OCI-LY3 (cell line): ENCODE measurements around the gene ACVR1.

ENCODE experiments used
- H2AFZ ChIP-seq: fragments of 200-600, 300-600 bp; shearing (Covaris generic); 2 replicates; pipeline ENCODE4 v1.6.0; 2014; ENCODE audit warnings: antibody characterized with exemption, low read depth, low read length
- H3K27ac ChIP-seq: fragments of 200-600, 300-600 bp; sonication (generic); 2 replicates; pipeline ENCODE4 v1.5.1; 2014; ENCODE audit warnings: mild to moderate bottlenecking, low read length, moderate library complexity, mixed read lengths
- H3K27me3 ChIP-seq: fragments of 200-600, 300-600 bp; sonication (generic); 2 replicates; pipeline ENCODE4 v1.6.1; 2014; ENCODE audit warnings: low read depth, low read length, mixed read lengths
- H3K36me3 ChIP-seq: fragments of 200-600, 300-600 bp; sonication (generic); replicated peaks from 2 replicates; pipeline ENCODE3; 2014; ENCODE audit warnings: low read depth, low read length, mixed read lengths
- H3K4me1 ChIP-seq: fragments of 300-600, 200-600 bp; sonication (generic); 2 replicates; pipeline ENCODE4 v1.6.1; 2014; ENCODE audit warnings: low read length, mixed read lengths
- H3K4me2 ChIP-seq: fragments of 200-600, 300-600 bp; sonication (generic); 2 replicates; pipeline ENCODE4 v1.6.1; 2014; ENCODE audit warnings: low read length, mixed read lengths
- H3K4me3 ChIP-seq: fragments of 300-600, 200-600 bp; sonication (generic); 2 replicates; pipeline ENCODE4 v1.5.1; 2014; ENCODE audit warnings: antibody characterized with exemption, mild to moderate bottlenecking, low read length, moderate library complexity
- H3K79me2 ChIP-seq: fragments of 300-600, 200-600 bp; shearing (Covaris generic); 2 replicates; pipeline ENCODE4 v1.6.1; 2014; ENCODE audit warnings: mild to moderate bottlenecking, low read length, mixed read lengths
- H3K9ac ChIP-seq: fragments of 300-600, 200-600 bp; shearing (Covaris generic); 2 replicates; pipeline ENCODE4 v1.6.0; 2014; ENCODE audit warnings: mild to moderate bottlenecking, low read length, moderate library complexity
- H3K9me3 ChIP-seq: fragments of 200-600, 300-600 bp; shearing (Covaris generic); 2 replicates; pipeline ENCODE4 v1.6.1; 2014; ENCODE audit warnings: low read length, mixed read lengths; ENCODE audit not compliant: insufficient read depth
- H4K20me1 ChIP-seq: fragments of 200-600, 300-600 bp; sonication (generic); 2 replicates; pipeline ENCODE4 v1.6.1; 2016; ENCODE audit warnings: low read length, mixed read lengths; ENCODE audit not compliant: insufficient read depth
- CTCF ChIP-seq: fragments of 200-600, 300-600 bp; sonication (generic); IDR thresholded peaks from 2 replicates; pipeline ENCODE4 v1.5.1; 2014; ENCODE audit warnings: antibody characterized with exemption, low read length, low read depth
- EZH2phosphoT487 ChIP-seq: fragments of 200-600 bp; shearing (Covaris generic); IDR thresholded peaks from 2 replicates; pipeline ENCODE4 v1.6.1; 2018; ENCODE audit warnings: antibody characterized with exemption, mixed run types, low read depth

ACVR1 gene

GRCh38 chr2:157836531-157836930 lies 39.6 kb downstream of the ACVR1 start:
- Histone ChIP-seq H2AFZ (no peak overlapping the region), H3K4me1 (0 out of 2 replicates have a peak, but pooled peaks cover 3% of the 10 kb centered on the region), H3K9ac (no peak overlapping the region), H3K36me3 (no peaks in the 10 kb centered on the region), H3K4me3 (no peak overlapping the region), H3K4me2 (no peak overlapping the region), H3K27me3 (no peaks in the 10 kb centered on the region), H4K20me1 (no peaks in the 10 kb centered on the region), H3K9me3 (no peaks in the 10 kb centered on the region), H3K79me2 (no peaks in the 10 kb centered on the region), H3K27ac (no peak overlapping the region)
- TF ChIP-seq CTCF (no peak), EZH2phosphoT487 (no peak)

GRCh38 chr2:157835425-157835824 lies 40.7 kb downstream of the ACVR1 start:
- H3K27ac ChIP-seq: no peak overlapping the region
- H3K4me1 ChIP-seq: 0 out of 2 replicates have a peak, but pooled peaks cover 1% of the 10 kb centered on the region

GRCh38 chr2:157835006-157835405 lies 41.1 kb downstream of the ACVR1 start:
- H2AFZ ChIP-seq: no peak overlapping the region
- no peak overlapping the region for H3K9ac ChIP-seq
- H3K79me2 ChIP-seq: no peaks in the 10 kb centered on the region
- H4K20me1 ChIP-seq: no peaks in the 10 kb centered on the region
- no peak overlapping the region for H3K4me3 ChIP-seq
- H3K4me1 ChIP-seq: no peaks in the 10 kb centered on the region
- no peaks in the 10 kb centered on the region for H3K9me3 ChIP-seq
- H3K27me3 ChIP-seq: no peaks in the 10 kb centered on the region
- no peak for TF ChIP-seq EZH2phosphoT487
- no peak for TF ChIP-seq CTCF
- no peak overlapping the region for H3K27ac ChIP-seq
- H3K4me2 ChIP-seq: no peak overlapping the region
- no peaks in the 10 kb centered on the region for H3K36me3 ChIP-seq

More at GRCh38 chr2:157835425-157835824, 40.7 kb downstream of the ACVR1 start:
- Histone ChIP-seq H3K9me3 (no peaks in the 10 kb centered on the region), H2AFZ (no peak overlapping the region), H3K36me3 (no peaks in the 10 kb centered on the region), H3K4me2 (no peak overlapping the region), H4K20me1 (no peaks in the 10 kb centered on the region), H3K79me2 (no peaks in the 10 kb centered on the region), H3K9ac (no peak overlapping the region), H3K27me3 (no peaks in the 10 kb centered on the region), H3K4me3 (no peak overlapping the region)
- no peak for TF ChIP-seq EZH2phosphoT487
- no peak for TF ChIP-seq CTCF

GRCh38 chr2:157833721-157834120 lies 42.4 kb downstream of the ACVR1 start:
- Histone ChIP-seq H2AFZ (no peak overlapping the region), H3K27ac (no peak overlapping the region), H3K4me3 (no peak overlapping the region), H3K9me3 (no peaks in the 10 kb centered on the region), H3K27me3 (no peaks in the 10 kb centered on the region), H3K79me2 (no peaks in the 10 kb centered on the region), H3K36me3 (no peaks in the 10 kb centered on the region), H3K4me2 (no peak overlapping the region), H4K20me1 (no peaks in the 10 kb centered on the region), H3K9ac (no peak overlapping the region), H3K4me1 (no peaks in the 10 kb centered on the region)
- TF ChIP-seq EZH2phosphoT487: no peak
- no peak for TF ChIP-seq CTCF
